HepG2 (cell line): ENCODE measurements around the gene PLAC9. TPM values are rescaled to one million over a fixed set of nuclear protein-coding genes. Genes with fewer than 3 reads are reported as not detected.

Experiments used
- DNMT3B ChIP-seq: conservative IDR thresholded peaks from 2 replicates; pipeline ENCODE4 v1.6.1; 2016; ENCODE audit warnings: missing biosample characterization, control low read depth
- FOXO4 ChIP-seq: sonication (generic); formaldehyde crosslinking; conservative IDR thresholded peaks from 2 replicates; pipeline ENCODE4 v1.8.1; 2023; ENCODE audit warnings: missing genetic modification reagents
- POLR2G ChIP-seq: fragments of 200-400 bp; formaldehyde crosslinking; IDR thresholded peaks from 2 replicates; pipeline ENCODE4 v1.6.1; 2018; ENCODE audit warnings: mild to moderate bottlenecking, low read depth, low read length, moderate library complexity
- ZMYM2 ChIP-seq: sonication (generic); formaldehyde crosslinking; IDR thresholded peaks from 2 replicates; pipeline ENCODE4 v1.8.0; 2022; ENCODE audit warnings: mild to moderate bottlenecking, missing genetic modification reagents
- ZNF260 ChIP-seq: sonication (generic); formaldehyde crosslinking; IDR thresholded peaks from 2 replicates; pipeline ENCODE4 v1.4.0; 2020; ENCODE audit warnings: missing genetic modification reagents, low read depth, mild to moderate bottlenecking, borderline replicate concordance
- ZNF468 ChIP-seq: sonication (generic); formaldehyde crosslinking; IDR thresholded peaks from 2 replicates; pipeline ENCODE4 v1.8.0; 2022; ENCODE audit warnings: mild to moderate bottlenecking, moderate library complexity, missing genetic modification reagents
- ZNF570 ChIP-seq: sonication (generic); formaldehyde crosslinking; IDR thresholded peaks from 2 replicates; pipeline ENCODE4 v1.4.0; 2020; ENCODE audit warnings: mild to moderate bottlenecking, missing genetic modification reagents, borderline replicate concordance
- ZNF746 ChIP-seq: sonication (generic); formaldehyde crosslinking; IDR thresholded peaks from 2 replicates; pipeline ENCODE4 v1.8.0; 2022; ENCODE audit warnings: mild to moderate bottlenecking, missing genetic modification reagents
- polyA plus RNA-seq, 8 experiments: library from polyadenylated mRNA; depleted of rRNA in 3 of 8; stranded (reverse) in 7 of 8; unstranded in 1 of 8; fragments of >200 nt; fragmentation: Illumina TruSeq in 4 of 8; extraction: Trizol in 4 of 8; gene quantifications; 2 replicates each; pipeline versions ENCODE4 v1.2.1 to v1.2.3, GENCODE V29; 2011 to 2016; ENCODE audit warnings: low read depth in 4 of 8, missing spikeins in 1 of 8, mixed read lengths in 1 of 8; ENCODE audit not compliant: insufficient read depth in 1 of 8
- total RNA-seq, 5 experiments: library from RNA; depleted of rRNA; stranded (reverse); fragments of >200 nt; fragmentation: Illumina TruSeq; extraction: Trizol; gene quantifications; 2 replicates each; pipeline ENCODE4 v1.2.3, GENCODE V29; 2016; ENCODE audit warnings: low read depth in 1 of 5
- TF ChIP-seq, protein P1 (sequence below): sonication (generic); formaldehyde crosslinking; IDR thresholded peaks from one replicate; pipeline ENCODE4 v1.5.1; 2020; ENCODE audit warnings: mild to moderate bottlenecking, missing genetic modification reagents; ENCODE audit errors: not compliant biosample characterization
- TF ChIP-seq, protein P2 (sequence below), 2 experiments: sonication (generic) in 1 of 2; formaldehyde crosslinking in 1 of 2; IDR thresholded peaks; 2 replicates each; pipeline versions ENCODE4 v1.5.1 to v1.6.1; 2011 to 2020; ENCODE audit warnings: borderline replicate concordance in 1 of 2, low read depth in 1 of 2, low read length in 1 of 2, mild to moderate bottlenecking in 1 of 2, missing genetic modification reagents in 1 of 2, moderate library complexity in 1 of 2
- TF ChIP-seq, protein P3 (sequence below): sonication (generic); formaldehyde crosslinking; conservative IDR thresholded peaks from 2 replicates; pipeline ENCODE4 v1.8.0; 2022; ENCODE audit warnings: mild to moderate bottlenecking, moderate library complexity, missing genetic modification reagents
- TF ChIP-seq, protein P4 (sequence below): sonication (generic); formaldehyde crosslinking; IDR thresholded peaks from 2 replicates; pipeline ENCODE4 v1.5.0; 2020; ENCODE audit warnings: missing genetic modification reagents, mild to moderate bottlenecking, borderline replicate concordance

Gene PLAC9
- total and polyA plus RNA-seq, 2 of the 13 experiments (the other 11 are each of a cell fraction or from before 2014, with no cell fraction given): not detected

- TF ChIP-seq, protein P1, sequence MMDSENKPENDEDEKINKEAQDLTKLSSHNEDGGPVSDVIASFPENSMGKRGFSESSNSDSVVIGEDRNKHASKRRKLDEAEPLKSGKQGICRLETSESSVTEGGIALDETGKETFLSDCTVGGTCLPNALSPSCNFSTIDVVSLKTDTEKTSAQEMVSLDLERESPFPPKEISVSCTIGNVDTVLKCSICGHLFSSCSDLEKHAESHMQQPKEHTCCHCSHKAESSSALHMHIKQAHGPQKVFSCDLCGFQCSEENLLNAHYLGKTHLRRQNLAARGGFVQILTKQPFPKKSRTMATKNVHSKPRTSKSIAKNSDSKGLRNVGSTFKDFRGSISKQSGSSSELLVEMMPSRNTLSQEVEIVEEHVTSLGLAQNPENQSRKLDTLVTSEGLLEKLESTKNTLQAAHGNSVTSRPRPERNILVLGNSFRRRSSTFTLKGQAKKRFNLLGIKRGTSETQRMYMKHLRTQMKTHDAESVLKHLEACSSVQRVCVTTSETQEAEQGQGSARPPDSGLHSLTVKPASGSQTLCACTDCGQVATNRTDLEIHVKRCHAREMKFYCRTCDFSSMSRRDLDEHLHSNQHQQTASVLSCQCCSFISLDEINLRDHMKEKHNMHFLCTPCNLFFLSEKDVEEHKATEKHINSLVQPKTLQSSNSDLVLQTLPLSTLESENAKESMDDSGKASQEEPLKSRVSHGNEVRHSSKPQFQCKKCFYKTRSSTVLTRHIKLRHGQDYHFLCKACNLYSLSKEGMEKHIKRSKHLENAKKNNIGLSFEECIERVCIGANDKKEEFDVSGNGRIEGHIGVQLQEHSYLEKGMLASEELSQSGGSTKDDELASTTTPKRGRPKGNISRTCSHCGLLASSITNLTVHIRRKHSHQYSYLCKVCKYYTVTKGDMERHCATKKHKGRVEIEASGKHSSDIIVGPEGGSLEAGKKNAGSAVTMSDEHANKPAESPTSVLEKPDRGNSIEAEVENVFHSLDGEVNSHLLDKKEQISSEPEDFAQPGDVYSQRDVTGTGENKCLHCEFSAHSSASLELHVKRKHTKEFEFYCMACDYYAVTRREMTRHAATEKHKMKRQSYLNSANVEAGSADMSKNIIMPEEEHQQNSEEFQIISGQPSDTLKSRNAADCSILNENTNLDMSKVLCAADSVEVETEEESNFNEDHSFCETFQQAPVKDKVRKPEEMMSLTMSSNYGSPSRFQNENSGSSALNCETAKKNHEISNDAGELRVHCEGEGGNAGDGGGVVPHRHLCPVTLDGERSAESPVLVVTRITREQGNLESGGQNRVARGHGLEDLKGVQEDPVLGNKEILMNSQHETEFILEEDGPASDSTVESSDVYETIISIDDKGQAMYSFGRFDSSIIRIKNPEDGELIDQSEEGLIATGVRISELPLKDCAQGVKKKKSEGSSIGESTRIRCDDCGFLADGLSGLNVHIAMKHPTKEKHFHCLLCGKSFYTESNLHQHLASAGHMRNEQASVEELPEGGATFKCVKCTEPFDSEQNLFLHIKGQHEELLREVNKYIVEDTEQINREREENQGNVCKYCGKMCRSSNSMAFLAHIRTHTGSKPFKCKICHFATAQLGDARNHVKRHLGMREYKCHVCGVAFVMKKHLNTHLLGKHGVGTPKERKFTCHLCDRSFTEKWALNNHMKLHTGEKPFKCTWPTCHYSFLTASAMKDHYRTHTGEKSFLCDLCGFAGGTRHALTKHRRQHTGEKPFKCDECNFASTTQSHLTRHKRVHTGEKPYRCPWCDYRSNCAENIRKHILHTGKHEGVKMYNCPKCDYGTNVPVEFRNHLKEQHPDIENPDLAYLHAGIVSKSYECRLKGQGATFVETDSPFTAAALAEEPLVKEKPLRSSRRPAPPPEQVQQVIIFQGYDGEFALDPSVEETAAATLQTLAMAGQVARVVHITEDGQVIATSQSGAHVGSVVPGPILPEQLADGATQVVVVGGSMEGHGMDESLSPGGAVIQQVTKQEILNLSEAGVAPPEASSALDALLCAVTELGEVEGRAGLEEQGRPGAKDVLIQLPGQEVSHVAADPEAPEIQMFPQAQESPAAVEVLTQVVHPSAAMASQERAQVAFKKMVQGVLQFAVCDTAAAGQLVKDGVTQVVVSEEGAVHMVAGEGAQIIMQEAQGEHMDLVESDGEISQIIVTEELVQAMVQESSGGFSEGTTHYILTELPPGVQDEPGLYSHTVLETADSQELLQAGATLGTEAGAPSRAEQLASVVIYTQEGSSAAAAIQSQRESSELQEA (CRISPR knock-in tag): no peak
- TF ChIP-seq ZNF570 (CRISPR knock-in tag) (no peak), ZNF468 (CRISPR knock-in tag) (no peak), POLR2G (no peak), DNMT3B (CRISPR knock-in tag) (no peak), ZNF260 (no peak), ZMYM2 (no peak), FOXO4 (CRISPR knock-in tag) (no peak), ZNF746 (no peak)
- TF ChIP-seq, protein P2, sequence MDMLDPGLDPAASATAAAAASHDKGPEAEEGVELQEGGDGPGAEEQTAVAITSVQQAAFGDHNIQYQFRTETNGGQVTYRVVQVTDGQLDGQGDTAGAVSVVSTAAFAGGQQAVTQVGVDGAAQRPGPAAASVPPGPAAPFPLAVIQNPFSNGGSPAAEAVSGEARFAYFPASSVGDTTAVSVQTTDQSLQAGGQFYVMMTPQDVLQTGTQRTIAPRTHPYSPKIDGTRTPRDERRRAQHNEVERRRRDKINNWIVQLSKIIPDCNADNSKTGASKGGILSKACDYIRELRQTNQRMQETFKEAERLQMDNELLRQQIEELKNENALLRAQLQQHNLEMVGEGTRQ (IDR thresholded peaks at IDR 0.05; ENCODE audit: low read depth, low read length): no peak
- TF ChIP-seq, protein P2 (CRISPR knock-in tag; IDR thresholded peaks at IDR 0.05; ENCODE audit: borderline replicate concordance): no peak
- TF ChIP-seq, protein P3, sequence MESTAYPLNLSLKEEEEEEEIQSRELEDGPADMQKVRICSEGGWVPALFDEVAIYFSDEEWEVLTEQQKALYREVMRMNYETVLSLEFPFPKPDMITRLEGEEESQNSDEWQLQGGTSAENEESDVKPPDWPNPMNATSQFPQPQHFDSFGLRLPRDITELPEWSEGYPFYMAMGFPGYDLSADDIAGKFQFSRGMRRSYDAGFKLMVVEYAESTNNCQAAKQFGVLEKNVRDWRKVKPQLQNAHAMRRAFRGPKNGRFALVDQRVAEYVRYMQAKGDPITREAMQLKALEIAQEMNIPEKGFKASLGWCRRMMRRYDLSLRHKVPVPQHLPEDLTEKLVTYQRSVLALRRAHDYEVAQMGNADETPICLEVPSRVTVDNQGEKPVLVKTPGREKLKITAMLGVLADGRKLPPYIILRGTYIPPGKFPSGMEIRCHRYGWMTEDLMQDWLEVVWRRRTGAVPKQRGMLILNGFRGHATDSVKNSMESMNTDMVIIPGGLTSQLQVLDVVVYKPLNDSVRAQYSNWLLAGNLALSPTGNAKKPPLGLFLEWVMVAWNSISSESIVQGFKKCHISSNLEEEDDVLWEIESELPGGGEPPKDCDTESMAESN (CRISPR knock-in tag): no peak
- TF ChIP-seq, protein P4, sequence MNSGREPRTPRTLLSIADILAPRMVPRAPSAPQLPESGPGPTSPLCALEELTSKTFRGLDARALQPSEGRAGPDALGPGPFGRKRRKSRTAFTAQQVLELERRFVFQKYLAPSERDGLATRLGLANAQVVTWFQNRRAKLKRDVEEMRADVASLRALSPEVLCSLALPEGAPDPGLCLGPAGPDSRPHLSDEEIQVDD (CRISPR knock-in tag): no peak
These were observed 42.3 kb downstream of the PLAC9 start (continued) for GRCh38 chr10:80174641-80175395.
